ENCODE data around the gene GIMAP1. TPM values are rescaled to one million over a fixed set of nuclear protein-coding genes. Genes with fewer than 3 reads are reported as not detected.

The GIMAP1 gene
- total and polyA plus RNA-seq, 9 donors = 2.5 to 3.4 (median 3.0) TPM

DNA sequence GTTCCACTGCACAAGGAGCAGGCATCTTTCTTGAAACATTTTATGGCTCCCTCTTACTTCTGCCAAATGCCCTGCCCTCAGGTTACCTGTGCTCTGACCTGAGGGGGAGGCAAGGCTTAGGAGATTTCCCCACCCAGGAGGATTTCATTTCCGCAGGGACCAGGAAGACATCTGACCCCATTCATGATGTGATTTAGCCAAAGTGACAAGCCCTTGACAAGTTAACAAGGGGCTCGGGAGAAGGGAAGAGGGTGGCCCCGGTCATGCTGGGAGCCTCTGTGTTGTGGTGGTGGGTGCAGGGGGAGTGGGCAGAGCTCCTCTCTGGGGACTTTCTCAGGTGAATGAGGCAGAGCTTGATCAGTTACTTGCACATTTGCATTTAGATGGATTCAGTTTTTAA, 39.8 kb downstream of the GIMAP1 start:
- Histone ChIP-seq H3K27me3 (ENCODE audit: control insufficient read depth, insufficient read depth, low read length) (no peaks in the 10 kb centered on the region), H3K36me3 (ENCODE audit: control insufficient read depth, insufficient read depth, low read length) (no peaks in the 10 kb centered on the region), H3K27ac (ENCODE audit: low read length) (no peak overlapping the region), H3K9me3 (replicated peaks; ENCODE audit: control insufficient read depth, low read depth, low read length) (no peaks in the 10 kb centered on the region), H3K4me3 (ENCODE audit: low read length) (no peak overlapping the region), H3K4me1 (ENCODE audit: control insufficient read depth, insufficient read depth, low read length) (no peaks in the 10 kb centered on the region)
- DNase-seq = no peak
- 41% methylated on average over 2 of the region's 3 CpGs for WGBS (ENCODE audit: insufficient coverage)

DNA sequence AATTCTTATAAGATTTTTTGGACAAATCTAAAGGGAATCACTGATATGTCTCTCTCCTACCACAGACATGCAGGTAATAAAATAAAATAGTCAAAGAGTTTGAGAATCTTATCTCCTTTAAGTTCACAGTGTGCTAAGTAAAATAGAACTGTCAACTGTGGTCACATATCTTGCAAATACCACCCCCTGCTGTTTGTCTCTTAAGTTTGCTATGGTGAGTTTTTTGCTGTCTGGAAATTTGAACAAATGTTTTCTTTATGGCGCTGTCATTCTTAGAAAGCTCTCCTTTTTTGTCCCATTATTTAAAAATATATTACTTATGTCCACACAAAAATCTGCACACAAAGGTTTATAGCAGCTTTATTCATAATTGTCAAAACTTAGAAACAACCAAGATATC, 40.4 kb downstream of the GIMAP1 start:
- no peaks in the 10 kb centered on the region for H3K4me1 ChIP-seq (ENCODE audit: control insufficient read depth, insufficient read depth, low read length)

DNA sequence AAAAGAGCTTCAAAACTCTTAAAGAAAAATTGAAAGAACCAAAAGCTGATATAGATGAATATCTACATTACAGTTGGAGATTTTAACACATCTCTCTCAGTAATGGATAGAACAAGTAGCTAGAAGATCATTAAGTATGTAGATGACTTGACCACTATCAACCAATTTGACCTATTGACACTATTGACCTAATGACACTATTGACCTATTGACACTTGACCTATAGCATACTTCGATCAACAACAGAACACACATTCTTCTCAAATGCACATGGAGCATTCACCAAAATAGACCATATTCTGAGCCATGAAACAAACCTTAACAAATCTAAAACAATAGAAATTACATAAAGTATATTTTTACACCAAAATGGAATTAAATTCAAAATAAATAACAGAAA, 43.1 kb downstream of the GIMAP1 start:
- no CpG with 5 or more reads among the region's 1 CpG for WGBS (ENCODE audit: insufficient coverage)
- Histone ChIP-seq H3K36me3 (ENCODE audit: control insufficient read depth, insufficient read depth, low read length) (no peaks in the 10 kb centered on the region), H3K4me1 (ENCODE audit: control insufficient read depth, insufficient read depth, low read length) (no peaks in the 10 kb centered on the region), H3K27ac (ENCODE audit: low read length) (no peak overlapping the region), H3K27me3 (ENCODE audit: control insufficient read depth, insufficient read depth, low read length) (no peaks in the 10 kb centered on the region), H3K4me3 (ENCODE audit: low read length) (no peak overlapping the region), H3K9me3 (replicated peaks; ENCODE audit: control insufficient read depth, low read depth, low read length) (no peaks in the 10 kb centered on the region)
- DNase-seq = no peak

More for the DNA sequence above, 40.4 kb downstream of the GIMAP1 start:
- H3K27ac ChIP-seq (ENCODE audit: low read length) = no peak overlapping the region
- H3K4me3 ChIP-seq (ENCODE audit: low read length) = no peak overlapping the region
- no CpG with 5 or more reads among the region's 1 CpG for WGBS (ENCODE audit: insufficient coverage)
- no peaks in the 10 kb centered on the region for H3K27me3 ChIP-seq (ENCODE audit: control insufficient read depth, insufficient read depth, low read length)
- peak; percentile 28 for DNase-seq
- H3K36me3 ChIP-seq (ENCODE audit: control insufficient read depth, insufficient read depth, low read length) = no peaks in the 10 kb centered on the region
- H3K9me3 ChIP-seq (replicated peaks; ENCODE audit: control insufficient read depth, low read depth, low read length) = no peaks in the 10 kb centered on the region

DNA sequence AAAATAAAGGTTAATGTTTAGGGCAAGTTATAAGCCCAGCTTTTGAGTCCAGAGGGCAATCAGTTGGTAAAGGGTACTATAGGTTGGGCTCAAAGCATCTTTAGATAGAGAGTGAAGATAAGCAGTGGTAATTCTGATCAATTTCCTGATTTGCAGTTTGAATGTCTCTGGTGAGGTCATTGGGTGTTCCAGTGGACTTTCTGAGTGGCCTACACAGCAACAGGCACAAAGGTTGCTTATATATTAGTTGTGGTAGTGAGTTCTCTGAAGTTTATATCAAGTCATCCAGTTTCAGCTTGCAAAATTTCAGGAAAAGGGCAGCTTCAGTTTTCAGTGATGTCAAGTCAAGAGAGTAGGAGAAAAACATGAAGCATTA, 49.9 kb downstream of the GIMAP1 start:
- H3K27me3 ChIP-seq (ENCODE audit: control insufficient read depth, insufficient read depth, low read length) = no peaks in the 10 kb centered on the region
- no peaks in the 10 kb centered on the region for H3K4me1 ChIP-seq (ENCODE audit: control insufficient read depth, insufficient read depth, low read length)
- no peak for DNase-seq
- H3K4me3 ChIP-seq (ENCODE audit: low read length) = no peak overlapping the region
- H3K36me3 ChIP-seq (ENCODE audit: control insufficient read depth, insufficient read depth, low read length) = no peaks in the 10 kb centered on the region
- H3K9me3 ChIP-seq (replicated peaks; ENCODE audit: control insufficient read depth, low read depth, low read length) = no peaks in the 10 kb centered on the region
- no peak overlapping the region for H3K27ac ChIP-seq (ENCODE audit: low read length)

DNA sequence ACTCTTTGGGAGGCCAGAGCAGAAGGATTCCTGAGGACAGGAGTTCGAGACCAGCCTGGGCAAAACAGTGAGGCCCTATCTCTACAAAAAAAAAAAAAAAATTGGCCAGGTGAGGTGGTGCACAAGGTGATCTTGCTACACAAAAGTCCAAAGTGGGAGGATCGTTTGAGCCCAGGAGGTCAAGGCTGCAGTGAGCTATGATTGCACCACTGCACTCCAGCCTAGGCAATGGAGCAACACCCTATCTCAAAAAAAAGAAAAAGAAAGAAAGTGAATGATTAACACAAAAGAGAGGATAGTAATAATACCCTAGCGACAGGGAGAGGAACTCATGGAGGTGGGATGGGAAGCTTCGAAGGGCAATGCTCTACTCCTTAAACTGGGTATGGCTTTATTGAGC, 53.4 kb downstream of the GIMAP1 start:
- Histone ChIP-seq H3K4me3 (ENCODE audit: low read length) (no peak overlapping the region), H3K36me3 (ENCODE audit: control insufficient read depth, insufficient read depth, low read length) (no peaks in the 10 kb centered on the region), H3K27me3 (ENCODE audit: control insufficient read depth, insufficient read depth, low read length) (no peaks in the 10 kb centered on the region), H3K27ac (ENCODE audit: low read length) (no peak overlapping the region), H3K4me1 (ENCODE audit: control insufficient read depth, insufficient read depth, low read length) (no peaks in the 10 kb centered on the region), H3K9me3 (replicated peaks; ENCODE audit: control insufficient read depth, low read depth, low read length) (no peaks in the 10 kb centered on the region)
- WGBS (ENCODE audit: insufficient coverage) = no CpG with 5 or more reads among the region's 4 CpGs
- DNase-seq = no peak

Other genes starting within 250 kb of the GIMAP1 start
- gene GIMAP7, start 201.7 kb upstream of the GIMAP1 start, total RNA-seq = 5.9 TPM
- gene GIMAP7, start 201.7 kb upstream of the GIMAP1 start, polyA plus RNA-seq (ENCODE audit: insufficient read depth in 1 of 8, insufficient read length in 8 of 8, low replicate concordance in 1 of 8) = 10 to 100 TPM in 7 of 8 donors, 1 to 10 TPM in 1; 9.0 to 12.8 (median 11.1) TPM
- gene GIMAP4, start 149.2 kb upstream of the GIMAP1 start, total RNA-seq = 23.4 TPM
- gene GIMAP4, start 149.2 kb upstream of the GIMAP1 start, polyA plus RNA-seq (ENCODE audit: insufficient read depth in 1 of 8, insufficient read length in 8 of 8, low replicate concordance in 1 of 8) = 10 to 100 TPM; 17.7 to 26.9 (median 20.6) TPM
- gene GIMAP6, start 84.2 kb upstream of the GIMAP1 start, total RNA-seq = 18.7 TPM
- gene GIMAP6, start 84.2 kb upstream of the GIMAP1 start, polyA plus RNA-seq (ENCODE audit: insufficient read depth in 1 of 8, insufficient read length in 8 of 8, low replicate concordance in 1 of 8) = 10 to 100 TPM; 15.4 to 19.0 (median 17.0) TPM
- 7.4 TPM for gene GIMAP2, start 30.9 kb upstream of the GIMAP1 start, total RNA-seq
- gene GIMAP2, start 30.9 kb upstream of the GIMAP1 start, polyA plus RNA-seq (ENCODE audit: insufficient read depth in 1 of 8, insufficient read length in 8 of 8, low replicate concordance in 1 of 8) = 1 to 10 TPM; 4.3 to 6.7 (median 5.7) TPM
- 11.6 TPM for gene GIMAP5, start 20.8 kb downstream of the GIMAP1 start, total RNA-seq
- 10 to 100 TPM in 1 of 8 donors, 1 to 10 TPM in 7; 6.1 to 10.4 (median 9.2) TPM for gene GIMAP5, start 20.8 kb downstream of the GIMAP1 start, polyA plus RNA-seq (ENCODE audit: insufficient read depth in 1 of 8, insufficient read length in 8 of 8, low replicate concordance in 1 of 8)
- gene TMEM176B, start 83.8 kb downstream of the GIMAP1 start, total RNA-seq = 7.7 TPM
- gene TMEM176B, start 83.8 kb downstream of the GIMAP1 start, polyA plus RNA-seq (ENCODE audit: insufficient read depth in 1 of 8, insufficient read length in 8 of 8, low replicate concordance in 1 of 8) = 10 to 100 TPM in 7 of 8 donors, 1 to 10 TPM in 1; 9.4 to 16.7 (median 11.9) TPM
- 6.2 TPM for gene TMEM176A, start 84.2 kb downstream of the GIMAP1 start, total RNA-seq
- 10 to 100 TPM in 7 of 8 donors, 1 to 10 TPM in 1; 9.9 to 19.4 (median 14.1) TPM for gene TMEM176A, start 84.2 kb downstream of the GIMAP1 start, polyA plus RNA-seq (ENCODE audit: insufficient read depth in 1 of 8, insufficient read length in 8 of 8, low replicate concordance in 1 of 8)
- gene AOC1, start 135.9 kb downstream of the GIMAP1 start, total RNA-seq = 0.04 TPM
- 1 to 10 TPM in 2 of 8 donors, under 1 TPM in 3, not detected in 3; 0.13 to 6.1 (median 0.27) TPM for gene AOC1, start 135.9 kb downstream of the GIMAP1 start, polyA plus RNA-seq (ENCODE audit: insufficient read depth in 1 of 8, insufficient read length in 8 of 8, low replicate concordance in 1 of 8)

All from muscle of leg (tissue), 11 donors.